Ishikawa (cell line): ENCODE measurements around the gene AKT1.

Source experiments
- CEBPB ChIP-seq: IDR thresholded peaks from 2 replicates; pipeline ENCODE4 v1.6.1; 2012
- CREB1 ChIP-seq: IDR thresholded peaks from 2 replicates; pipeline ENCODE4 v1.6.1; 2012; ENCODE audit warnings: low read depth
- EGR1 ChIP-seq: IDR thresholded peaks from 2 replicates; pipeline ENCODE4 v1.6.1; 2012
- EP300 ChIP-seq: IDR thresholded peaks from 2 replicates; pipeline ENCODE4 v1.6.1; 2012; ENCODE audit warnings: borderline replicate concordance
- FOXM1 ChIP-seq: IDR thresholded peaks from 2 replicates; pipeline ENCODE4 v1.6.1; 2012; ENCODE audit warnings: low read depth, borderline replicate concordance
- NFIC ChIP-seq: IDR thresholded peaks from 2 replicates; pipeline ENCODE4 v1.6.1; 2012
- RAD21 ChIP-seq: IDR thresholded peaks from 2 replicates; pipeline ENCODE4 v1.6.1; 2012; ENCODE audit warnings: low read depth
- TAF1 ChIP-seq: IDR thresholded peaks from 2 replicates; pipeline ENCODE4 v1.6.1; 2012; ENCODE audit warnings: low read depth, mild to moderate bottlenecking
- TCF12 ChIP-seq: IDR thresholded peaks from 2 replicates; pipeline ENCODE4 v1.6.1; 2012; ENCODE audit warnings: low read depth
- TEAD4 ChIP-seq: IDR thresholded peaks from 2 replicates; pipeline ENCODE4 v1.6.1; 2012
- YY1 ChIP-seq: IDR thresholded peaks from 2 replicates; pipeline ENCODE4 v1.6.1; 2012; ENCODE audit warnings: low read depth
- ZBTB7A ChIP-seq: IDR thresholded peaks from 2 replicates; pipeline ENCODE4 v1.6.1; 2012; ENCODE audit warnings: low read depth
- TF ChIP-seq, protein P1 (sequence below): IDR thresholded peaks from 2 replicates; pipeline ENCODE4 v1.6.1; 2012; ENCODE audit warnings: low read depth, mild to moderate bottlenecking
- TF ChIP-seq, protein P2 (sequence below): IDR thresholded peaks from 2 replicates; pipeline ENCODE4 v1.6.1; 2012
- TF ChIP-seq, protein P3 (sequence below): IDR thresholded peaks from 2 replicates; pipeline ENCODE4 v1.6.1; 2012

Gene AKT1

DNA sequence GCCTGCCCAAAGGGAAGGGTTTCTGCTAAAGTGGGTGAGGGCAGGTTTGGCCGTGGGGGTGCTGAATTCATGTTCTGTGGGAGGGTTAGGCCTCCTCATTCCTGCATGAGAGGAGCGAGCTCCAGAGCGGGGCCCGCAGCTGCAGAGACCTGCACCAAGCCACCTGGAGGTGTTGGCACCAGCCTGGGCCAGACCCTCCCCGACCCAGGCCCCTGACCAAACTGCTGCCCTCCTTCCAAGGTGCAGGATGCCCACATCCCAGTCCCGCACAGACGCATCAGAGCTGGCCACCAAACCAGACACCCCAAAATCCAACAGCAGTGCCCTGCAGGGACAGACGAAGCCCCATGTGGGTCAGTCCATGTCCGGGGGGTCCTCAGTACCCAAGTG, 61.0 kb downstream of the AKT1 start:
- TF ChIP-seq NFIC, result no peak
- TF ChIP-seq FOXM1, result no peak
- no peak for TF ChIP-seq CEBPB
- no peak for TF ChIP-seq RAD21
- no peak for TF ChIP-seq TCF12
- TF ChIP-seq EGR1, result no peak
- TF ChIP-seq TAF1, result no peak
- TF ChIP-seq, protein P1, sequence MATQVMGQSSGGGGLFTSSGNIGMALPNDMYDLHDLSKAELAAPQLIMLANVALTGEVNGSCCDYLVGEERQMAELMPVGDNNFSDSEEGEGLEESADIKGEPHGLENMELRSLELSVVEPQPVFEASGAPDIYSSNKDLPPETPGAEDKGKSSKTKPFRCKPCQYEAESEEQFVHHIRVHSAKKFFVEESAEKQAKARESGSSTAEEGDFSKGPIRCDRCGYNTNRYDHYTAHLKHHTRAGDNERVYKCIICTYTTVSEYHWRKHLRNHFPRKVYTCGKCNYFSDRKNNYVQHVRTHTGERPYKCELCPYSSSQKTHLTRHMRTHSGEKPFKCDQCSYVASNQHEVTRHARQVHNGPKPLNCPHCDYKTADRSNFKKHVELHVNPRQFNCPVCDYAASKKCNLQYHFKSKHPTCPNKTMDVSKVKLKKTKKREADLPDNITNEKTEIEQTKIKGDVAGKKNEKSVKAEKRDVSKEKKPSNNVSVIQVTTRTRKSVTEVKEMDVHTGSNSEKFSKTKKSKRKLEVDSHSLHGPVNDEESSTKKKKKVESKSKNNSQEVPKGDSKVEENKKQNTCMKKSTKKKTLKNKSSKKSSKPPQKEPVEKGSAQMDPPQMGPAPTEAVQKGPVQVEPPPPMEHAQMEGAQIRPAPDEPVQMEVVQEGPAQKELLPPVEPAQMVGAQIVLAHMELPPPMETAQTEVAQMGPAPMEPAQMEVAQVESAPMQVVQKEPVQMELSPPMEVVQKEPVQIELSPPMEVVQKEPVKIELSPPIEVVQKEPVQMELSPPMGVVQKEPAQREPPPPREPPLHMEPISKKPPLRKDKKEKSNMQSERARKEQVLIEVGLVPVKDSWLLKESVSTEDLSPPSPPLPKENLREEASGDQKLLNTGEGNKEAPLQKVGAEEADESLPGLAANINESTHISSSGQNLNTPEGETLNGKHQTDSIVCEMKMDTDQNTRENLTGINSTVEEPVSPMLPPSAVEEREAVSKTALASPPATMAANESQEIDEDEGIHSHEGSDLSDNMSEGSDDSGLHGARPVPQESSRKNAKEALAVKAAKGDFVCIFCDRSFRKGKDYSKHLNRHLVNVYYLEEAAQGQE, result no peak
- no peak for TF ChIP-seq YY1

DNA sequence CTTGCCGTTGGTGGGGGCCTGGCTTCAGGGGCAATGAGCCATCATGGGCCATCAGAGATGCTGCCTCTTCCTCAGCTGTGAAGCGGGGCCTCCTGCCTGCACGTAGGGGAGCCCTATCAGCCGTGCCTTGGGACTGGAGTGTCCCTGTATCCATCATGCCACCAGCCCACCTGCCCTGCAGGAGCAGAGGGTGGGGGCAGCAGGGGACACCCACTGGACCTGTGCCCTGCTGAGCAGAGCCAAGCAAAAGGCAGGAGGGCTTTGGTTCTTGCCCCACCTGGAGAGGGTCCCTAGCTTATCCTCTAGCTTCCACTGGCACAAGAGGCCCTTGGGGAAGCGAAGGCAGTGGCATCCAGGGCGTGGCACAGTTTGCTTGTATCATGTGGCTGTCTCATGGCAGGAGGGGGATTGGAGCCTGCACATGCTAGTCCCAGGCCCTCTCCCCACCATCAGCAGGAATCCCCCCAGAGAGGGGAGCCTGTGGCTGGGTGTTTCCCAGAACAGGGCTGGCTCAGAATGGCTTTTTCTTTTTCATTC, 61.4 kb downstream of the AKT1 start:
- TF ChIP-seq TAF1 (no peak), ZBTB7A (no peak), EGR1 (no peak), NFIC (no peak), CREB1 (no peak)
- TF ChIP-seq, protein P2, sequence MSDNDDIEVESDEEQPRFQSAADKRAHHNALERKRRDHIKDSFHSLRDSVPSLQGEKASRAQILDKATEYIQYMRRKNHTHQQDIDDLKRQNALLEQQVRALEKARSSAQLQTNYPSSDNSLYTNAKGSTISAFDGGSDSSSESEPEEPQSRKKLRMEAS, result no peak
- TF ChIP-seq, protein P3, sequence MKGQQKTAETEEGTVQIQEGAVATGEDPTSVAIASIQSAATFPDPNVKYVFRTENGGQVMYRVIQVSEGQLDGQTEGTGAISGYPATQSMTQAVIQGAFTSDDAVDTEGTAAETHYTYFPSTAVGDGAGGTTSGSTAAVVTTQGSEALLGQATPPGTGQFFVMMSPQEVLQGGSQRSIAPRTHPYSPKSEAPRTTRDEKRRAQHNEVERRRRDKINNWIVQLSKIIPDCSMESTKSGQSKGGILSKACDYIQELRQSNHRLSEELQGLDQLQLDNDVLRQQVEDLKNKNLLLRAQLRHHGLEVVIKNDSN, result no peak

DNA sequence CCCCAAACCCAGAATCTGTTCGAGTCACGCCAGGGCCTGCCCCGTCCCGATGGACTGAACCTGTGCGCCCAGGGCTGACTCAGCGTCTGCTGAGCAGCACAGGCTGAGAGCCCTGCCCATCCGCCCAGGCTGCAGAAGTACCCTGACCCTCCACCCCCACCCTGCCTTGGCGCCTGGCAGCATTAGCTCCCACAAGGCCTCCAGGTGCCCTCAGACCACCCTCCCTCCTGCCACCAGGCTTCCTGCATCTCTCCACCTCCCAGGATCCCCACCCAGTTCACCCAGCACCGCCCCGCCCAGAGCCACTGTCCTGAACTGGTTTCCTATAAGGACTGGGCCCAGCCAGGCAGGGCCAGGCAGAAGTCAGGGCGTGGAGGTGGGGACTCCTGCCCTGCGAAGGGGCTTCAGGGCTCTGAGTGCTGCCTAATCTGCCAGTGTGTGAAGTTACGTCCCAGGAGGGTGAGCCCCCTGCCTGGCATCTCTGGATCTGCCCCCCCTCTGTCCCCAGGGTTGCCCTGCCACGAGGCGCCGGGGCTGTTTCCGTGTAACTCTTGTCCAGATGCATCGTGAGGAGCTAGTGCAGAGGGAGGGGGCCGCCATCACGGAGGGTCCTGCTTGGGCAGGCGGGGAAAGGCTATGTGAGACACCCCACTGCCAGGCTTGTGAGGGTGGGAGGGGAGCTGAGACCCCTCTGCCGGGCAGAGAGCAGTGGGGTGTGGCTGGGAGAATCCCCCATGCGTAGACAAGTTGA, 62.4 kb downstream of the AKT1 start:
- TF ChIP-seq CREB1 (no peak), EP300 (no peak), TAF1 (no peak), YY1 (no peak), NFIC (no peak), ZBTB7A (no peak), TEAD4 (no peak), RAD21 (no peak), EGR1 (no peak), TCF12 (no peak), FOXM1 (no peak), CEBPB (no peak)
- TF ChIP-seq, protein P2, result no peak
- TF ChIP-seq, protein P3, result no peak
- TF ChIP-seq, protein P1, result no peak

DNA sequence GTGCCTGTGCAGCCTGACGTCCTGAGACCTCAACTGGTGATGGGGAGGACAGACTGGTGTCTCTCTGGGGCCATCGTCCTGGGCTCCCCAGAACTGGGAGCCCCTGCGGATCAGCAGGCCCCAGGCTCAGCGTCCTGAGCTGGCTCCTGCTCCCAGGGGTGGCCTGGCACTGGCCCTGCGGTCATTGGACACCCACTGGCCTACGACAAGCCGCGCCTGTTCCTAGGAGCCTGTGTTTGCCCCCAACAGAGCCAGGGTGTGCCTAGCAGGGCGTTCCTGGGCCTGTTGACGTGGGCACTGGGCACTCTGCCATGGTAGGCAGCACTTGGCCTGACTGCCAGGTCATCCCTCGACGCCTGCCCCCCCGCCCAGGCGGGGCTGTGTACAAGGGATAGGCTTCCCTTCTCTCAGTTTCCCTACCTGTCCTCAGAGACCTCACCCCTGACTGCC, 63.2 kb downstream of the AKT1 start:
- TF ChIP-seq CREB1 (peak; percentile 24; the same call in 1 of the 2 replicates), NFIC (peak; percentile 67), TCF12 (peak; percentile 46; the same call in 1 of the 2 replicates), TEAD4 (no peak)
- TF ChIP-seq, protein P2, result no peak; the same call in 1 of the 2 replicates

DNA sequence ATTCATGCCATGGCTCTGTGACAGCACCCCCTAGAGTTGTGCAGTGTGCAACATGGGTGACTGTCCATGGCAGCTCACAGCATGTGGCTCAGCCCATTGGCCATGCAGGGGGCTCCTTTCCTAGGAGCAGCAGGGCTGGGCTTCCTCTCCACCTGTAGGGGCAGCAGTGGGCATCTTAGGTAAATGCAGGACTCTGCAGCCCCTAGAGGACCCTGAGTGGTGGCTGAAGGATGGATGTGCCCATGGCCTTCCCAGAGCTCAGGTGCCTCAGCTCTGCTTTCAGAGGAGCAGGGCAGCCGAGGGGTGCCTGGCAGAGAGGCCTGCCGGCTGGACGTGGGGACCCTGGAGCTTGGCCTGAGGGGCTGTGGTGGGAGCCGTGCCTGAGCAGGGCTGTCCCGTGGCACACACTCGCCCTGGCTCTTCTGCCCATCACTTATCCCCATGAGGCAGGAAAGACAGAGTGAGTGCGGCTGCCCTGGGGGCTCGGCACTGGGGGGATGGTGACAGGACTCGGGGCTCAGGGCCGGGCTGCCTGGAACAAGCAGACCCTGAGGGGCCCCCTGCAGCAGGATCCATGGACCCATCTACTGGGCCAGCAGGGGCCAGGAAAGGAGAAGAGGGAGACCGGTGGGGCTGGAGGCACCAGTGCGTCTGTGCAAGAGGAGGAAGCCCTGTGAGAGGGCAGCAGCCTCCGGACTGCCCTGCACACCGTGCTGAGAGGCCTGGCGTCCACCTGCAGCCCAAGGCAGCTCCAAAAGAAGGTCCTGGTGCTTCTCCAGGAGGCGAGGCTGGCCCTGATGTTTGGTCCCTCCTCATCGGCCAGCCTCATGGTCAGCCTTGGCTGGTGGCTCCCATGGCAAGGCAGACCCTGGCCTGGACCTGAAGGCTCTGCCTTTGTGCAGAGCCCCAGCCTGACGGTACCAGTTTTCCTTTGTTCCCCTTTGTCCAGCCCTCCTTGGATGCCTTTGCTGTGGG, 63.9 kb downstream of the AKT1 start:
- TF ChIP-seq TEAD4, result no peak
- peak; percentile 17; the same call in 1 of the 2 replicates for TF ChIP-seq RAD21
- TF ChIP-seq YY1, result no peak
- no peak for TF ChIP-seq TCF12
- TF ChIP-seq CREB1, result no peak
